Measurements from ENCODE around the gene DRD1.
"Not testable (repeated sequence)": the region's sequence is repeated elsewhere in the genome, so short reads cannot be mapped to it uniquely, and the experiment has no call there.

The DRD1 gene

GRCh38 chr5:175424594-175424993, 19.4 kb downstream of the DRD1 start:
- DNase-seq: not testable (repeated sequence)

GRCh38 chr5:175422058-175422457, 21.9 kb downstream of the DRD1 start:
- DNase-seq: no peak

GRCh38 chr5:175420383-175420782, 23.6 kb downstream of the DRD1 start:
- no peak for DNase-seq

- no peak for DNase-seq
These were observed 25.7 kb downstream of the DRD1 start for GRCh38 chr5:175418251-175418650.

- no peak for DNase-seq
These were observed 26.6 kb downstream of the DRD1 start for GRCh38 chr5:175417384-175417783.

DNA sequence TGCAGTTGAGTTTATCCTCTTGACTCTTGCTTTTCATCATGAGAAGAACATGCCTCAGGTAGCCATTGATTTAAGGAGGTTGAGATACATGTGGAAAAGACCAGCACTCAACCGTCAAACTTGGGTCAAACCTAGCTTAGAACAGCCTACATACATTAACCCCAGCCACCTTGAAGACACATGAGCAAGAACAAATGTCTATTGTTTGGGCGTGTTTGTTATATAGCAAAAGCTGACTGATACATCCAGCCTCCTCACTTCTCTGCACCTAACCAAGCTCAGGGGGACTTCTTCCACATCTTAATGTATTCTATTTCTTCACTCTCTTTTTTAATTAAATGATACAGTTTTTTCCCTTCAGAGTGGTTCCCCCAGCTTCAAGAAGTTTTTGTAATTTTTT, 28.7 kb downstream of the DRD1 start:
- no peak for DNase-seq

GRCh38 chr5:175410926-175411325, 33.1 kb downstream of the DRD1 start:
- DNase-seq: no peak

GRCh38 chr5:175406300-175406699, 37.7 kb downstream of the DRD1 start:
- DNase-seq: no peak

- not testable (repeated sequence) for DNase-seq
These were observed 46.2 kb downstream of the DRD1 start for GRCh38 chr5:175397590-175398297.

GRCh38 chr5:175395430-175395829, 48.6 kb downstream of the DRD1 start:
- not testable (repeated sequence) for DNase-seq

DNA sequence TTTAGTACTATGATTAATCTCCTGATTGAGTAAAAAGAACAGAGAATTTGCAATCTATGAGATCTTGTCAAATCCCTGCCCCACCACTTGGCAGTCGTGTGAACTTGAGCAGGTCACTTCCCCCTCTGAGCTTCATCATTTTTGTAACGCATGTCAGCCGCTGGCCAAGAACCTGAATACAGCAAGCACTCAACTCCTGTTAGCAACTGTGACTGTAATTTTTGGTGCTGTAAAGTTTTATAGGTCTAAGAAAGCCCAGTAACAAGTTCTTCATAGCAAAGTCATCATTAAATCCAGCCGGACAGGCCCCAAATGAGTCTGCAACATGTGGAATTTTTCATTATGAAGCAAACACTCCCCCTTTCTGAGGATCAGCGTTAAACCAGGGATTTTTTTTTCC, 49.4 kb downstream of the DRD1 start:
- DNase-seq: no peak

DNA sequence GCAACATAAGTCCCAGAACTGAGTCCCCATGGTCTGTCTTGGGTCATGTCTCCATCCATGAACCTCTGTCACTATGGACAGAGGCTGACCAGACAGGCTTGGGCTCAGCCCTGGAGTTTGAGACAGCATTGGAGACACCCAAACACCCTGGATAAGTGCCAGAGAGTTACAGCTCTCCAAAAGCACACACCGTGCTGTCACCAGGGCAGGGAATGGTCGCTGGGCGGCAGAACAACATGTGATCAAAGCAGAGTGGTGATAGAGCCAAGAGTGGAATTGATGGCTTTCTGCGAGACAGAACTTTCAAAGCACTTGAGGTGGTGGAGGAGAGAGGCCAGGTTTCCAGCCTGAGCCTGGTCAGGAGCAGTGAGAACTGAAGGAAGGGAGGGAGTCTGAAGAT, 50.1 kb downstream of the DRD1 start:
- no peak for DNase-seq

GRCh38 chr5:175392236-175392635, 51.7 kb downstream of the DRD1 start:
- no peak for DNase-seq

DNA sequence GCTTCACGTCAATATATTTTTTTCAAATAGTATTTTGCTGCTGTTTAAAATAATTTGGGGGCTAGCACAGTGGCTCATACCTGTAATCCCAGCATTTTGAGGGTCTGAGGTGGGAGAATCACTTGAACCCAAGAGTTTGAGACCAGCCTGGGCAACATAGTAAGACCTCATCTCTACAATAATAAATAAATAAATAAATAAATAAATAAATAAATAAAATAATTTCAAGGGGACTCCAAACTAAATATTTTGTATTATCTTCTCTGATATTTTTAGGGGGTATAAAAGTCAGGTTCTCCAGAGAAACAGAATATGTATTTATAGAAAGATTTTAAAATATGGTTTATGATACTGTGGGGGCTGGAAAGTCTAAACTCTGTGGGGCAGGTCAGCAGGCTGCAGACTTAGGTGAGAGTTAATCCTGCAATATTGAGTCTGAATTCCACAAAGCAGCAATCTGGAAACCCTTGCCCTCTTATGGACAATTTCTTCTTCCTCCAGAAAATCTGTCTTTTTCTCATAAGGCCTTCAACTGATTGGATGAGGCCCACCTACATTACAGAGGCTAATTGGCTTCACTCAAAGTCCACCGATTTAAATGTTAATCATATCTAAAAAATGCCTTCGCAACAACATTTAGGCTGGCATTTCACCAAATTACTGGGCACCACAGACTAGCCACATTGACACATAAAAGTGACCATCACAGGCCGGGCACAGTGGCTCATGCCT, 53.5 kb downstream of the DRD1 start:
- no peak for DNase-seq

Measured in femur (tissue), 1 donor.